Measurements from ENCODE around the gene BCL7A.

DNA sequence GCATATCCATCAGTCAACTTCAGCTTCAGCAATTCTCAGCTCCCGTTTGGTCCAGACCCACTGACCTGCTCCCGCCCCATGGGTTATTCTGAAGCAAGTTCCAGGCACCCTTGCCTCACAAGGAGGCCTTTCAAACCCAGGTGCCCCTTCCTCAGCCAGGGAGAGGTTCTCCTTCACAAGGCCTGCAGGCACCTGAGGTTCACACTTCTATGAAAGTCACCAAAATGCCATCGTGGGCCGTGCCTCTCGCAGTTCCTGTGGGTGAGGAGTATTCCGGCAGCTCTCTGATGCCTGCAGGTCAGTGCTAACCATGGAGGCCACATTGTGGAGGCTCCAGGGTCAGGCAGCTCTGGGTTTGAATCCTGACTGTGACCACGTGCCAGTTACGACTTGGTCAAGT is 40.2 kb upstream of the BCL7A start:
- TF ChIP-seq CTCF (IDR thresholded peaks at IDR 0.05) (no peak), ZFX (IDR thresholded peaks at IDR 0.05; ENCODE audit: borderline replicate concordance) (no peak)
